Esophagus squamous epithelium (tissue), 5 donors: Measurements from ENCODE around the gene DHRSX. TPM values are rescaled to one million over a fixed set of nuclear protein-coding genes. Genes with fewer than 3 reads are reported as not detected.
"Not testable (repeated sequence)": the region's sequence is repeated elsewhere in the genome, so short reads cannot be mapped to it uniquely, and the experiment has no call there.

Experiments
- DNase-seq: peaks from one replicate; lab custom pipeline; 2025; lab: John Stamatoyannopoulos, UW
- H3K27ac ChIP-seq, 4 donors: fragments of 200-600 bp; sonication (generic); one replicate each; pipeline ENCODE4 v1.5.1; 2016 to 2019; ENCODE audit warnings: mild to moderate bottlenecking in 1 of 4
- H3K27me3 ChIP-seq, 4 donors: fragments of 200-600 bp; sonication (generic); 1 replicate in 3 of 4; 2 replicates in 1 of 4; pipeline versions ENCODE4 v1.5.1 to v1.6.0; 2017 to 2021; ENCODE audit warnings: antibody characterized with exemption in 1 of 4
- H3K36me3 ChIP-seq, 3 donors: fragments of 200-600 bp; sonication (generic); one replicate each; pipeline ENCODE4 v1.5.1; 2016 to 2019
- H3K4me1 ChIP-seq, 3 donors: fragments of 200-600 bp; sonication (generic); one replicate each; pipeline ENCODE4 v1.5.1; 2017 to 2019
- H3K4me3 ChIP-seq, 4 donors: fragments of 200-600 bp; sonication (generic); 1 replicate in 3 of 4; 2 replicates in 1 of 4; pipeline ENCODE4 v1.5.1; 2016 to 2019; ENCODE audit warnings: mild to moderate bottlenecking in 2 of 4, moderate library complexity in 1 of 4
- H3K9me3 ChIP-seq, 3 donors: fragments of 200-600 bp; sonication (generic); one replicate each; pipeline ENCODE4 v1.5.1; 2016 to 2019
- POLR2A ChIP-seq, 4 donors: fragments of 450-650 bp; IDR thresholded peaks; one replicate each; pipeline ENCODE4 v1.6.1; 2017; ENCODE audit warnings: antibody characterized with exemption in 4 of 4, mild to moderate bottlenecking in 4 of 4, moderate library complexity in 3 of 4
- WGBS, 2 donors: methylation state at CpG; one replicate each; pipeline ENCODE4 v1.1.5; 2018; 5-methylcytosine and 5-hydroxymethylcytosine counted together
- intact Hi-C: fragments of 100-400 bp; cut with DNase I; formaldehyde crosslinking; loops from one replicate; pipeline ENCODE4 v1.15.0; 2022
- total RNA-seq, 4 donors: library from RNA; depleted of rRNA; stranded (reverse); fragments of >200 nt; gene quantifications; one replicate each; pipeline ENCODE4 v1.1.0, GENCODE V29; 2016
- TF ChIP-seq, protein P1 (sequence below), 6 experiments: fragments of 450-650 bp in 4 of 6; fragments of 200-600 bp in 2 of 6; sonication (generic) in 2 of 6; IDR thresholded peaks; one replicate each; pipeline ENCODE4 v1.5.1; 2016 to 2019; ENCODE audit warnings: antibody characterized with exemption in 6 of 6, mild to moderate bottlenecking in 4 of 6, moderate library complexity in 4 of 6
- donor health status: DM: yes; HTN: yes; CAD: no.

The DHRSX gene
- total RNA-seq, 4 donors from 2014 or later: 4.1 to 12.2 (median 8.0) TPM

- no peaks in the 10 kb centered on the region for H3K27me3 ChIP-seq
- intact Hi-C loops: no loop called here
- H3K4me1 ChIP-seq: no peaks in the 10 kb centered on the region
- DNase-seq: no peak
- H3K36me3 ChIP-seq: peaks cover 0 to 12% (median 0%) of the 10 kb centered on the region in 3 donors
- no peak for TF ChIP-seq POLR2A (IDR thresholded peaks at IDR 0.05)
- TF ChIP-seq, protein P1, sequence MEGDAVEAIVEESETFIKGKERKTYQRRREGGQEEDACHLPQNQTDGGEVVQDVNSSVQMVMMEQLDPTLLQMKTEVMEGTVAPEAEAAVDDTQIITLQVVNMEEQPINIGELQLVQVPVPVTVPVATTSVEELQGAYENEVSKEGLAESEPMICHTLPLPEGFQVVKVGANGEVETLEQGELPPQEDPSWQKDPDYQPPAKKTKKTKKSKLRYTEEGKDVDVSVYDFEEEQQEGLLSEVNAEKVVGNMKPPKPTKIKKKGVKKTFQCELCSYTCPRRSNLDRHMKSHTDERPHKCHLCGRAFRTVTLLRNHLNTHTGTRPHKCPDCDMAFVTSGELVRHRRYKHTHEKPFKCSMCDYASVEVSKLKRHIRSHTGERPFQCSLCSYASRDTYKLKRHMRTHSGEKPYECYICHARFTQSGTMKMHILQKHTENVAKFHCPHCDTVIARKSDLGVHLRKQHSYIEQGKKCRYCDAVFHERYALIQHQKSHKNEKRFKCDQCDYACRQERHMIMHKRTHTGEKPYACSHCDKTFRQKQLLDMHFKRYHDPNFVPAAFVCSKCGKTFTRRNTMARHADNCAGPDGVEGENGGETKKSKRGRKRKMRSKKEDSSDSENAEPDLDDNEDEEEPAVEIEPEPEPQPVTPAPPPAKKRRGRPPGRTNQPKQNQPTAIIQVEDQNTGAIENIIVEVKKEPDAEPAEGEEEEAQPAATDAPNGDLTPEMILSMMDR (IDR thresholded peaks at IDR 0.05): no peak
- WGBS, 2 donors: 82 to 84% methylated on average over 8 of the region's 8 CpGs
- no peak overlapping the region for H3K27ac ChIP-seq
- no peak overlapping the region for H3K4me3 ChIP-seq
- H3K9me3 ChIP-seq: no peaks in the 10 kb centered on the region
Observed at GRCh38 chrX:2373615-2374014, 127.2 kb downstream of the DHRSX start.

DNA sequence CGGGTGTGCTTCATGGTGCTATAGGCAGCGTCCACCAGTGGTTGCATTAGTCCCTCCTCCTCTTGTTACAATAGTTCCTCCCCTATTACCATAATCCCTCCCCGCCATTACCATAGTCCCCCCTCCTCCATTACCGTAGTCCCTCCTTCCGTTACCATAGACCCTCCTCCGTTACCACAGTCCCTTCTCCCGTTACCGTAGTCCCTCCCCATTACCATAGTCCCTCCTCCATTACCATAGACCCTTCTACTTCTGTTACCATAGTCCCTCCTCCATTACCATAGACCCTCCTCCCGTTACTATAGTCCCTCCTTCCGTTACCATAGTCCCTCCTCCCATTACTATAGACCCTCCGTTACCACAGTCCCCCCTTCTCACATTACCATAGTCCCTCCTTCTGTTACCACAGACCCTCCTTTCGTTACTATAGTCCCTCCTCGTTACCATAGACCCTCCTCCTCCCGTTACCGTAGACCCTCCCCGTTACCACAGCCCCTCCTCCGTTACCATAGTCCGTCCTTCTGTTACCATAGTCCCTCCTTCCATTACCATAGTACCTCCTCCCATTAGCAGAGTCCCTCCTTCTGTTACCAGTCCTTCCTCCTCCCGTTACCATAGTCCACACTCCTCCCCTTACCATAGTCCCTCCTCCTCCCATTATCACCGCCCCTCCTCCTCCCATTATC, 129.6 kb downstream of the DHRSX start:
- Histone ChIP-seq H3K4me1 (no peaks in the 10 kb centered on the region), H3K9me3 (no peaks in the 10 kb centered on the region), H3K36me3 (peaks cover 0 to 4% (median 0%) of the 10 kb centered on the region in 3 donors), H3K4me3 (no peak overlapping the region), H3K27me3 (no peaks in the 10 kb centered on the region), H3K27ac (no peak overlapping the region)
- TF ChIP-seq, protein P1 (IDR thresholded peaks at IDR 0.05): no peak
- no peak for TF ChIP-seq POLR2A (IDR thresholded peaks at IDR 0.05)
- DNase-seq: no peak
- intact Hi-C loops: no loop called here
- WGBS, 2 donors: 83% methylated on average over 20 of the region's 20 CpGs

DNA sequence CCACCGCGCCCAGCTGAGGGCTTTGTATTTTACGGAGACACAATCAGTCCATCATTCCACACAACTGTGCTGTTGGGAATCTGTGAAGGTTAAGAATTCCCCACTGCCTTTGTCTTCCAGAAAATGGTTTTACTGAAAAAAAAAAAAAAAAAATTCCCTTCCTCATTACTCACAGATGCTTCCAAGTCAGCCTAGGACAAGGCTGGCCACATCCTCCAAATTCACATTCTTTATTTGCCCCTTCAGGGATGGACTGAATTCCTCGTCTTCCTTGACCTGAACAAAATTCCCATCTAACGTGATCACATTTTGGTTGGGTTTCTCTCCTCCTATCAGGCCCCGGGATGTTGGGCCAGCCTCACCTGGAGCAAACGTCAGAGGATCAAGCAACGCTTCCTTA, 130.3 kb downstream of the DHRSX start:
- 90 to 94% methylated on average over 4 to 5 of the region's 8 CpGs for WGBS, 2 donors
- no peak for DNase-seq
- Histone ChIP-seq H3K36me3 (peaks cover 0 to 4% (median 0%) of the 10 kb centered on the region in 3 donors), H3K27me3 (no peaks in the 10 kb centered on the region), H3K4me3 (no peak overlapping the region), H3K4me1 (no peaks in the 10 kb centered on the region), H3K27ac (no peak overlapping the region), H3K9me3 (no peaks in the 10 kb centered on the region)
- TF ChIP-seq, protein P1 (IDR thresholded peaks at IDR 0.05): no peak
- no peak for TF ChIP-seq POLR2A (IDR thresholded peaks at IDR 0.05)
- intact Hi-C loops: no loop called here

- no peak overlapping the region for H3K27ac ChIP-seq
- WGBS, 2 donors: 82 to 90% methylated on average over 5 of the region's 5 CpGs
- no peak overlapping the region for H3K4me3 ChIP-seq
- TF ChIP-seq POLR2A (IDR thresholded peaks at IDR 0.05): no peak
- TF ChIP-seq, protein P1 (IDR thresholded peaks at IDR 0.05): no peak
- H3K36me3 ChIP-seq: peaks cover 0 to 4% (median 0%) of the 10 kb centered on the region in 3 donors
- no peak for DNase-seq
- H3K27me3 ChIP-seq: no peaks in the 10 kb centered on the region
- H3K9me3 ChIP-seq: no peaks in the 10 kb centered on the region
- intact Hi-C loops: no loop called here
- H3K4me1 ChIP-seq: no peaks in the 10 kb centered on the region
Observed at GRCh38 chrX:2369206-2369605, 131.6 kb downstream of the DHRSX start.

- no peak for TF ChIP-seq POLR2A (IDR thresholded peaks at IDR 0.05)
- TF ChIP-seq, protein P1 (IDR thresholded peaks at IDR 0.05): no peak
- WGBS, 2 donors: 62 to 76% methylated on average over 6 to 9 of the region's 9 CpGs
- no peak overlapping the region for H3K27ac ChIP-seq
- H3K4me1 ChIP-seq: no peaks in the 10 kb centered on the region
- DNase-seq: no peak
- H3K36me3 ChIP-seq: no peaks in the 10 kb centered on the region
- intact Hi-C loops: no loop called here
- H3K9me3 ChIP-seq: no peaks in the 10 kb centered on the region
- no peaks in the 10 kb centered on the region for H3K27me3 ChIP-seq
- no peak overlapping the region for H3K4me3 ChIP-seq
Observed at GRCh38 chrX:2360731-2361130, 140.0 kb downstream of the DHRSX start.

DNA sequence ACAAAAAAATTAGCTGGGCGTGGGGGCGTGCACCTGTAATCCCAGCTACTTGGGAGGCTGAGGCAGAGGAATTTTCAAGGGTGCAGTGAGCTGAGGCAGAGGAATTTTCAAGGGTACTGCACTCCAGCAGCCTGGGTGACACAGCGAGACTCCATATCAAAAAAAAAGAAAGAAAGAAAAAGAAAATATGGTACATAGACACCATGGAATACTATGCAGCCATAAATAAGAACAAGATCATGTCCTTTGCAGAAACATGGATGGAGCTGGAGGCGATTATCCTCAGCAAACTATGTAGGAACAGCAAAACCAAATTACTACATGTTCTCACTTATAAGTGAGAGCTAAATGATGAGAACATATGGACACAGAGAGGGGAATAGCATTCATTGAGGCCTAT, 141.3 kb downstream of the DHRSX start:
- 72 to 93% methylated on average over 3 to 4 of the region's 4 CpGs for WGBS, 2 donors
- H3K36me3 ChIP-seq: not testable (repeated sequence)

More for the DNA sequence above, 141.3 kb downstream of the DHRSX start:
- H3K4me1 ChIP-seq, H3K27me3 ChIP-seq, H3K9me3 ChIP-seq, H3K4me3 ChIP-seq, H3K27ac ChIP-seq, DNase-seq, intact Hi-C loops: not testable (repeated sequence)
